ENCODE results near the gene UCN2.

Gene UCN2

GRCh38 chr3:48588230-48588629, 24.6 kb upstream of the UCN2 start:
- Histone ChIP-seq H3K9me3 (ENCODE audit: insufficient read depth, low read depth, low read length) (no peaks in the 10 kb centered on the region), H3K9ac (ENCODE audit: low read depth, low read length) (no peak overlapping the region), H3K4me3 (ENCODE audit: low read length) (no peak overlapping the region), H3K36me3 (ENCODE audit: insufficient read depth, low read length) (peaks cover 29% of the 10 kb centered on the region), H3K27ac (ENCODE audit: low read depth, low read length) (no peak overlapping the region), H3K4me1 (ENCODE audit: insufficient read depth, low read length) (no peaks in the 10 kb centered on the region), H3K27me3 (ENCODE audit: insufficient read depth, low read length) (no peaks in the 10 kb centered on the region)
- 95% methylated on average over 15 of the region's 15 CpGs for WGBS

GRCh38 chr3:48587686-48588085, 24.1 kb upstream of the UCN2 start:
- no peaks in the 10 kb centered on the region for H3K4me1 ChIP-seq (ENCODE audit: insufficient read depth, low read length)
- no peaks in the 10 kb centered on the region for H3K27me3 ChIP-seq (ENCODE audit: insufficient read depth, low read length)
- H3K27ac ChIP-seq (ENCODE audit: low read depth, low read length): no peak overlapping the region
- peaks cover 32% of the 10 kb centered on the region for H3K36me3 ChIP-seq (ENCODE audit: insufficient read depth, low read length)
- no peak overlapping the region for H3K4me3 ChIP-seq (ENCODE audit: low read length)
- H3K9me3 ChIP-seq (ENCODE audit: insufficient read depth, low read depth, low read length): no peaks in the 10 kb centered on the region
- 92% methylated on average over 11 of the region's 11 CpGs for WGBS
- H3K9ac ChIP-seq (ENCODE audit: low read depth, low read length): no peak overlapping the region

GRCh38 chr3:48585411-48585810, 21.8 kb upstream of the UCN2 start:
- H3K4me1 ChIP-seq (ENCODE audit: insufficient read depth, low read length): no peaks in the 10 kb centered on the region
- 94% methylated on average over 8 of the region's 8 CpGs for WGBS
- no peaks in the 10 kb centered on the region for H3K27me3 ChIP-seq (ENCODE audit: insufficient read depth, low read length)
- peaks cover 28% of the 10 kb centered on the region for H3K36me3 ChIP-seq (ENCODE audit: insufficient read depth, low read length)
- no peak overlapping the region for H3K27ac ChIP-seq (ENCODE audit: low read depth, low read length)
- H3K9me3 ChIP-seq (ENCODE audit: insufficient read depth, low read depth, low read length): no peaks in the 10 kb centered on the region
- H3K9ac ChIP-seq (ENCODE audit: low read depth, low read length): no peak overlapping the region
- no peak overlapping the region for H3K4me3 ChIP-seq (ENCODE audit: low read length)

GRCh38 chr3:48584836-48585235, 21.3 kb upstream of the UCN2 start:
- WGBS: 93% methylated on average over 9 of the region's 9 CpGs
- H3K9me3 ChIP-seq (ENCODE audit: insufficient read depth, low read depth, low read length): no peaks in the 10 kb centered on the region
- no peak overlapping the region for H3K4me3 ChIP-seq (ENCODE audit: low read length)
- no peaks in the 10 kb centered on the region for H3K27me3 ChIP-seq (ENCODE audit: insufficient read depth, low read length)
- peaks cover 31% of the 10 kb centered on the region for H3K36me3 ChIP-seq (ENCODE audit: insufficient read depth, low read length)
- no peaks in the 10 kb centered on the region for H3K4me1 ChIP-seq (ENCODE audit: insufficient read depth, low read length)
- no peak overlapping the region for H3K9ac ChIP-seq (ENCODE audit: low read depth, low read length)
- no peak overlapping the region for H3K27ac ChIP-seq (ENCODE audit: low read depth, low read length)

GRCh38 chr3:48581621-48582481, 18.3 kb upstream of the UCN2 start:
- 91% methylated on average over 14 of the region's 14 CpGs for WGBS
- Histone ChIP-seq H3K27ac (ENCODE audit: low read depth, low read length) (no peak overlapping the region), H3K27me3 (ENCODE audit: insufficient read depth, low read length) (no peaks in the 10 kb centered on the region), H3K9me3 (ENCODE audit: insufficient read depth, low read depth, low read length) (no peaks in the 10 kb centered on the region), H3K4me3 (ENCODE audit: low read length) (no peak overlapping the region), H3K4me1 (ENCODE audit: insufficient read depth, low read length) (no peaks in the 10 kb centered on the region), H3K36me3 (ENCODE audit: insufficient read depth, low read length) (peaks cover 35% of the 10 kb centered on the region), H3K9ac (ENCODE audit: low read depth, low read length) (no peak overlapping the region)

- 90% methylated on average over 4 of the region's 4 CpGs for WGBS
- no peak overlapping the region for H3K4me3 ChIP-seq (ENCODE audit: low read length)
- H3K36me3 ChIP-seq (ENCODE audit: insufficient read depth, low read length): peaks cover 36% of the 10 kb centered on the region
Measured at GRCh38 chr3:48576647-48577046, 13.1 kb upstream of the UCN2 start.

GRCh38 chr3:48575366-48575765, 11.8 kb upstream of the UCN2 start:
- 94% methylated on average over 17 of the region's 17 CpGs for WGBS
- H3K9me3 ChIP-seq (ENCODE audit: insufficient read depth, low read depth, low read length): no peaks in the 10 kb centered on the region

More at GRCh38 chr3:48576647-48577046, 13.1 kb upstream of the UCN2 start:
- no peak overlapping the region for H3K9ac ChIP-seq (ENCODE audit: low read depth, low read length)
- H3K27me3 ChIP-seq (ENCODE audit: insufficient read depth, low read length): no peaks in the 10 kb centered on the region
- H3K4me1 ChIP-seq (ENCODE audit: insufficient read depth, low read length): no peaks in the 10 kb centered on the region
- H3K9me3 ChIP-seq (ENCODE audit: insufficient read depth, low read depth, low read length): no peaks in the 10 kb centered on the region
- no peak overlapping the region for H3K27ac ChIP-seq (ENCODE audit: low read depth, low read length)

GRCh38 chr3:48573973-48574585, 10.5 kb upstream of the UCN2 start:
- H3K9me3 ChIP-seq (ENCODE audit: insufficient read depth, low read depth, low read length): no peaks in the 10 kb centered on the region
- no peak overlapping the region for H3K4me3 ChIP-seq (ENCODE audit: low read length)
- 94% methylated on average over 10 of the region's 10 CpGs for WGBS
- no peaks in the 10 kb centered on the region for H3K4me1 ChIP-seq (ENCODE audit: insufficient read depth, low read length)
- H3K27me3 ChIP-seq (ENCODE audit: insufficient read depth, low read length): no peaks in the 10 kb centered on the region
- no peak overlapping the region for H3K27ac ChIP-seq (ENCODE audit: low read depth, low read length)
- H3K9ac ChIP-seq (ENCODE audit: low read depth, low read length): no peak overlapping the region
- H3K36me3 ChIP-seq (ENCODE audit: insufficient read depth, low read length): peaks cover 30% of the 10 kb centered on the region

More at GRCh38 chr3:48575366-48575765, 11.8 kb upstream of the UCN2 start:
- Histone ChIP-seq H3K4me1 (ENCODE audit: insufficient read depth, low read length) (no peaks in the 10 kb centered on the region), H3K9ac (ENCODE audit: low read depth, low read length) (no peak overlapping the region), H3K27me3 (ENCODE audit: insufficient read depth, low read length) (no peaks in the 10 kb centered on the region), H3K27ac (ENCODE audit: low read depth, low read length) (no peak overlapping the region), H3K36me3 (ENCODE audit: insufficient read depth, low read length) (peaks cover 36% of the 10 kb centered on the region), H3K4me3 (ENCODE audit: low read length) (no peak overlapping the region)

GRCh38 chr3:48572517-48572916, 8.9 kb upstream of the UCN2 start:
- Histone ChIP-seq H3K9me3 (ENCODE audit: insufficient read depth, low read depth, low read length) (no peaks in the 10 kb centered on the region), H3K36me3 (ENCODE audit: insufficient read depth, low read length) (peaks cover 28% of the 10 kb centered on the region), H3K27me3 (ENCODE audit: insufficient read depth, low read length) (no peaks in the 10 kb centered on the region), H3K9ac (ENCODE audit: low read depth, low read length) (no peak overlapping the region), H3K27ac (ENCODE audit: low read depth, low read length) (no peak overlapping the region), H3K4me1 (ENCODE audit: insufficient read depth, low read length) (no peaks in the 10 kb centered on the region), H3K4me3 (ENCODE audit: low read length) (no peak overlapping the region)
- 84% methylated on average over 5 of the region's 7 CpGs for whole genome bisulfite sequencing

GRCh38 chr3:48571938-48572337, 8.4 kb upstream of the UCN2 start:
- H3K4me3 ChIP-seq (ENCODE audit: low read length): no peak overlapping the region
- peaks cover 22% of the 10 kb centered on the region for H3K36me3 ChIP-seq (ENCODE audit: insufficient read depth, low read length)
- H3K27ac ChIP-seq (ENCODE audit: low read depth, low read length): no peak overlapping the region
- H3K27me3 ChIP-seq (ENCODE audit: insufficient read depth, low read length): no peaks in the 10 kb centered on the region
- H3K9me3 ChIP-seq (ENCODE audit: insufficient read depth, low read depth, low read length): no peaks in the 10 kb centered on the region
- H3K4me1 ChIP-seq (ENCODE audit: insufficient read depth, low read length): no peaks in the 10 kb centered on the region
- no peak overlapping the region for H3K9ac ChIP-seq (ENCODE audit: low read depth, low read length)
- WGBS: 92% methylated on average over 12 of the region's 12 CpGs

- H3K9ac ChIP-seq (ENCODE audit: low read depth, low read length): no peak overlapping the region
- 96% methylated on average over 16 of the region's 18 CpGs for WGBS
- H3K27me3 ChIP-seq (ENCODE audit: insufficient read depth, low read length): no peaks in the 10 kb centered on the region
- no peak overlapping the region for H3K27ac ChIP-seq (ENCODE audit: low read depth, low read length)
- H3K4me3 ChIP-seq (ENCODE audit: low read length): no peak overlapping the region
- no peaks in the 10 kb centered on the region for H3K4me1 ChIP-seq (ENCODE audit: insufficient read depth, low read length)
- H3K36me3 ChIP-seq (ENCODE audit: insufficient read depth, low read length): peaks cover 13% of the 10 kb centered on the region
- no peaks in the 10 kb centered on the region for H3K9me3 ChIP-seq (ENCODE audit: insufficient read depth, low read depth, low read length)
Measured at GRCh38 chr3:48569808-48570450, 6.3 kb upstream of the UCN2 start.

All from HUES64 (cell line).